Smooth muscle cell (in vitro differentiated cells): ENCODE results near the gene KCNT2. TPM values are rescaled to one million over a fixed set of nuclear protein-coding genes. Genes with fewer than 3 reads are reported as not detected.
"Not testable (repeated sequence)": the region's sequence is repeated elsewhere in the genome, so short reads cannot be mapped to it uniquely, and the experiment has no call there.

Experiments
- DNase-seq: peaks from one replicate; lab custom pipeline; 2025; ENCODE audit not compliant: unreplicated experiment; lab: John Stamatoyannopoulos, UW
- H2AFZ ChIP-seq: fragments of 200-600 bp; sonication (generic); 2 replicates; pipeline ENCODE4 v1.6.0; 2016; ENCODE audit warnings: antibody characterized with exemption, low read depth, mild to moderate bottlenecking
- H3F3A ChIP-seq: fragments of 200-600 bp; sonication (generic); 2 replicates; pipeline ENCODE4 v1.6.0; 2017; ENCODE audit warnings: antibody characterized with exemption, low read depth
- H3K27ac ChIP-seq: fragments of 200-600 bp; sonication (generic); 2 replicates; pipeline ENCODE4 v1.5.1; 2016; ENCODE audit warnings: low read depth, mild to moderate bottlenecking
- H3K27me3 ChIP-seq: fragments of 200-600 bp; sonication (generic); 2 replicates; pipeline ENCODE4 v1.6.1; 2016; ENCODE audit warnings: low read depth, mild to moderate bottlenecking
- H3K36me3 ChIP-seq: fragments of 200-600 bp; sonication (generic); 2 replicates; pipeline ENCODE4 v1.5.1; 2016; ENCODE audit warnings: low read depth
- H3K4me1 ChIP-seq: fragments of 200-600 bp; sonication (generic); 2 replicates; pipeline ENCODE4 v1.5.1; 2016; ENCODE audit warnings: low read depth
- H3K4me2 ChIP-seq: fragments of 200-600 bp; sonication (generic); 2 replicates; pipeline ENCODE4 v1.6.0; 2016; ENCODE audit warnings: mild to moderate bottlenecking
- H3K4me3 ChIP-seq: fragments of 200-600 bp; sonication (generic); 2 replicates; pipeline ENCODE4 v1.5.1; 2016; ENCODE audit warnings: mild to moderate bottlenecking
- H3K79me2 ChIP-seq: fragments of 200-600 bp; sonication (generic); 2 replicates; pipeline ENCODE4 v1.6.0; 2016; ENCODE audit warnings: low read depth, mild to moderate bottlenecking
- H3K9ac ChIP-seq: fragments of 200-600 bp; sonication (generic); 2 replicates; pipeline ENCODE4 v1.6.0; 2016; ENCODE audit warnings: low read depth
- H3K9me3 ChIP-seq: fragments of 200-600 bp; sonication (generic); replicated peaks from 2 replicates; pipeline ENCODE4 v1.5.1; 2016; ENCODE audit warnings: low read depth
- H4K20me1 ChIP-seq: fragments of 200-600 bp; sonication (generic); 2 replicates; pipeline ENCODE4 v1.6.0; 2016; ENCODE audit warnings: low read depth
- CTCF ChIP-seq: fragments of 200-600 bp; sonication (generic); IDR thresholded peaks from 2 replicates; pipeline ENCODE4 v1.5.1; 2017; ENCODE audit warnings: borderline replicate concordance, mild to moderate bottlenecking, antibody characterized with exemption; ENCODE audit not compliant: insufficient read depth, poor library complexity, severe bottlenecking
- WGBS: methylation state at CpG from one replicate; pipeline ENCODE4 v1.1.7; 2016; ENCODE audit warnings: low lambda C conversion rate; 5-methylcytosine and 5-hydroxymethylcytosine counted together
- polyA plus RNA-seq: library from polyadenylated mRNA; unstranded; fragments of >200 nt; fragmentation: Nextera tagmentation; extraction: Ambion mirVana; gene quantifications from 2 replicates; pipeline ENCODE4 v1.2.1, GENCODE V29; 2016
- total RNA-seq: library from RNA; depleted of rRNA; stranded (reverse); fragments of >200 nt; gene quantifications from 2 replicates; pipeline ENCODE4 v1.2.3, GENCODE V29; 2014

The KCNT2 gene
- total and polyA plus RNA-seq, 2 experiments from 2014 or later, result 1.3 to 2.7 TPM

- Histone ChIP-seq H3K4me1 (no peaks in the 10 kb centered on the region), H3K9ac (no peak overlapping the region), H3F3A (no peaks in the 10 kb centered on the region), H3K79me2 (no peaks in the 10 kb centered on the region), H3K27me3 (no peaks in the 10 kb centered on the region), H3K36me3 (no peaks in the 10 kb centered on the region), H3K27ac (no peak overlapping the region), H3K4me3 (no peak overlapping the region), H3K9me3 (no peaks in the 10 kb centered on the region), H3K4me2 (no peak overlapping the region), H2AFZ (no peak overlapping the region), H4K20me1 (no peaks in the 10 kb centered on the region)
- TF ChIP-seq CTCF, result no peak
- DNase-seq, result no peak
Measured at GRCh38 chr1:196277860-196278259, 330.4 kb downstream of the KCNT2 start.

DNA sequence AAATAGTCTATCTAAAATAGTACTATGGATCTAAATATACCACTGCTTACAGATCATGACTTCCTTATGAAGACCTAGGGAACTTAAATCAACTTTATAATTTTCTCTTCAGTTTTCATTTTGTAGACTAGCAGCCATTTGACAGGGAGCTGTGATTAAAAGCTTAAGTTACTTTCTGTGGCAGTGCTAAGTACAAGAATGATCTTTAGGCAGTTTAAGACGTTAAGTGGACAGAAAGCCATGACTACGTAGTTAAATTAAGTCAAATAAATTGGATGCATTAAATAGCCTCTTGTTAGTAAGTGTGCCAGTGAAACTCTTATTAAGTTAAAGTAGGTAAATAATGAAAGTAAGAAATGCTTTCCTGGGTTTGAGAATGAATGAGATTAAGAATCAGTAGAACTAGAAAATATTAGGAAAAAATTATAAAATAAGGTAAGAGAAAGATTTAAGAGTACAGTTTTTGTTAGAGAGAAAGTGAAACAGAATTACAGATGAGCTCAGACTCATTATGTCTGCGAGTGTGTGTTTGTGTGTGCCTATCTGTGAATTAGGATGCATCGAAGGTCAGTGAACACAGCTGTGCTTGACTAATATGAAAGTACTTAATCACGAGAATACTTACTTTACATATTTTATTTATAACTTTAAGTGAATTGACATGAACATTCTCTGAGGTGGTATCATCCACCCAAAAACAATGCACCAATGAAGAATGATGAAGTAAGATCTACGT, 336.9 kb downstream of the KCNT2 start:
- H4K20me1 ChIP-seq, result no peaks in the 10 kb centered on the region
- no peak overlapping the region for H3K9ac ChIP-seq
- no peaks in the 10 kb centered on the region for H3K27me3 ChIP-seq
- WGBS, result 84% methylated on average over 6 of the region's 6 CpGs
- peaks cover 8% of the 10 kb centered on the region for H3K4me1 ChIP-seq
- no peaks in the 10 kb centered on the region for H3K79me2 ChIP-seq
- H3K36me3 ChIP-seq, result no peaks in the 10 kb centered on the region
- H2AFZ ChIP-seq, result no peak overlapping the region
- no peaks in the 10 kb centered on the region for H3K9me3 ChIP-seq
- H3K4me2 ChIP-seq, result no peak overlapping the region
- H3K27ac ChIP-seq, result no peak overlapping the region
- H3K4me3 ChIP-seq, result no peak overlapping the region
- no peak for DNase-seq
- TF ChIP-seq CTCF, result no peak
- H3F3A ChIP-seq, result no peaks in the 10 kb centered on the region

DNA sequence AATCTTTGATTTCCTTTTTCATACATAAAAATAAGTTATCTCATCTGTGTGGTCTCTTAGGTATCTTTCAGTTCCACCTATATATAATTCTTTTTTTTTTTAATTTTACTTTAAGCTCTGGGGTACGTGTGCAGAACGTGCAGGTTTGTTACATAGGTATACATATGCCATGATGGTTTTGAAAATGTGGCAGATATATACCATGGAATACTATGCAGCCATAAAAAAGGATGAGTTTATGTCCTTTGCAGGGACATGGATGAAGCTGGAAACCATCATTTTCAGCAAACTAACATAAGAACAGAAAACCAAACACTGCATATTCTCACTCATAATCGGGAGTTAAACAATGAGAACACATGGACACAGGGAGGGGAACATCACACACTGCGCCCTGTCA, 345.2 kb downstream of the KCNT2 start:
- not testable (repeated sequence) for H3K9me3 ChIP-seq, H3K4me3 ChIP-seq, H4K20me1 ChIP-seq, H3K27ac ChIP-seq, H3K79me2 ChIP-seq, H3K27me3 ChIP-seq, H3K9ac ChIP-seq, H3K4me2 ChIP-seq, DNase-seq, H2AFZ ChIP-seq, H3K36me3 ChIP-seq, H3F3A ChIP-seq
- peaks cover 13% of the 10 kb centered on the region for H3K4me1 ChIP-seq
- 98% methylated on average over 4 of the region's 4 CpGs for WGBS

- Histone ChIP-seq H3K27me3 (no peaks in the 10 kb centered on the region), H3K36me3 (no peaks in the 10 kb centered on the region), H3K27ac (no peak overlapping the region), H3K4me2 (no peak overlapping the region), H3K4me1 (no peaks in the 10 kb centered on the region), H3K79me2 (no peaks in the 10 kb centered on the region), H3K9ac (no peak overlapping the region), H3K9me3 (no peaks in the 10 kb centered on the region), H3F3A (no peaks in the 10 kb centered on the region), H2AFZ (no peak overlapping the region), H4K20me1 (no peaks in the 10 kb centered on the region), H3K4me3 (no peak overlapping the region)
- no peak for TF ChIP-seq CTCF
- no peak for DNase-seq
Measured at GRCh38 chr1:196260270-196260669, 348.0 kb downstream of the KCNT2 start.
